BJ (cell line): ENCODE measurements around the gene MAS1L. TPM values are rescaled to one million over a fixed set of nuclear protein-coding genes. Genes with fewer than 3 reads are reported as not detected.

Experiments used
- CTCF ChIA-PET: fragments of 350-600 bp; formaldehyde crosslinking; extraction: SDS; loops from one replicate; lab custom pipeline; 2021; ENCODE audit warnings: antibody characterized with exemption, inconsistent platforms; lab: Yijun Ruan, JAX
- POLR2A ChIA-PET: fragments of 300-600 bp; sonication (Branson Sonifier 250); formaldehyde crosslinking; extraction: SDS; loops from one replicate; lab custom pipeline; 2021; ENCODE audit warnings: antibody characterized with exemption; lab: Charles Lee
- DNase-seq: peaks from one replicate; pipeline ENCODE4 v3.0.0-alpha.2; 2011; ENCODE audit warnings: low read depth
- H3K27me3 ChIP-seq: 2 replicates; pipeline ENCODE4 v1.6.0; 2011; ENCODE audit warnings: low read length; ENCODE audit not compliant: control insufficient read depth, insufficient read depth
- H3K36me3 ChIP-seq: 2 replicates; pipeline ENCODE4 v1.5.1; 2011; ENCODE audit warnings: low read length; ENCODE audit not compliant: control insufficient read depth, insufficient read depth
- H3K4me3 ChIP-seq: 2 replicates; pipeline ENCODE4 v1.5.1; 2011; ENCODE audit warnings: low read depth, mild to moderate bottlenecking, control low read depth, low read length
- CTCF ChIP-seq: IDR thresholded peaks from 2 replicates; pipeline ENCODE4 v1.5.1; 2011; ENCODE audit warnings: low read depth, mild to moderate bottlenecking, control low read depth, inconsistent platforms, low read length, moderate library complexity; ENCODE audit not compliant: insufficient read depth
- polyA plus RNA-seq: library from polyadenylated mRNA; depleted of rRNA; stranded (reverse); fragments of >200 nt; gene quantifications from 2 replicates; pipeline ENCODE4 v1.2.3, GENCODE V29; 2011

MAS1L gene
- polyA plus RNA-seq, 1 experiment: not detected

GRCh38 chr6:29505808-29506207 lies 18.1 kb upstream of the MAS1L start:
- ChIA-PET CTCF (no interaction called here), POLR2A (no interaction called here)
- no peak for TF ChIP-seq CTCF
- no peak for DNase-seq
- no peak overlapping the region for H3K4me3 ChIP-seq
- no peaks in the 10 kb centered on the region for H3K36me3 ChIP-seq
- no peaks in the 10 kb centered on the region for H3K27me3 ChIP-seq

DNA sequence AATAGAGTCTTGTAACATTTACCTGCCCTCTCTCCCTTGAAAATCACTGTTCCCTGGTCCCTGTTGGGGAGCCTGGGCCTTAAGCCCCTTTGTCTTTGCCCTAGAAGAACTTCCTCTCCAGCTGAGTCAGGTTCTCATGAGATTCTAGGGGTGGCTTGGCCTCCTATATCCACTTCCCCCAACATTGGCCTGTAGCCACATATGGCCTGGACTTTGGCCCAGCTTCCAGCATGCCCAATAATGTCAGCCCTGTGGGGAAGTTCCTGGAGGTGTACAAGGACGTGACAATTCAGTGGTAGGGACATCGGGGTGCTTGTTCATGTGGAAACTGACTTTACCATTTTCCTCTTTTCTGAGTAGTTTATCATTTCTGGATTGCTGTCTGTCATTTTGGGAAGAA lies 17.2 kb upstream of the MAS1L start:
- TF ChIP-seq CTCF: no peak
- CTCF ChIA-PET: interaction anchor here (0.6 kb wide), 1 partner anchor 88 kb away, joined by 3 read pairs; no protein-coding TSS in a partner anchor
- no peaks in the 10 kb centered on the region for H3K36me3 ChIP-seq
- no peaks in the 10 kb centered on the region for H3K27me3 ChIP-seq
- POLR2A ChIA-PET: no interaction called here
- no peak overlapping the region for H3K4me3 ChIP-seq
- no peak for DNase-seq

GRCh38 chr6:29502597-29502996 lies 14.8 kb upstream of the MAS1L start:
- DNase-seq: no peak
- ChIA-PET CTCF (no interaction called here), POLR2A (no interaction called here)
- H3K4me3 ChIP-seq: no peak overlapping the region
- H3K27me3 ChIP-seq: no peaks in the 10 kb centered on the region
- no peaks in the 10 kb centered on the region for H3K36me3 ChIP-seq
- no peak for TF ChIP-seq CTCF

GRCh38 chr6:29502181-29502580 lies 14.4 kb upstream of the MAS1L start:
- ChIA-PET CTCF (no interaction called here), POLR2A (no interaction called here)
- Histone ChIP-seq H3K27me3 (no peaks in the 10 kb centered on the region), H3K4me3 (no peak overlapping the region), H3K36me3 (no peaks in the 10 kb centered on the region)
- DNase-seq: no peak
- no peak for TF ChIP-seq CTCF

DNA sequence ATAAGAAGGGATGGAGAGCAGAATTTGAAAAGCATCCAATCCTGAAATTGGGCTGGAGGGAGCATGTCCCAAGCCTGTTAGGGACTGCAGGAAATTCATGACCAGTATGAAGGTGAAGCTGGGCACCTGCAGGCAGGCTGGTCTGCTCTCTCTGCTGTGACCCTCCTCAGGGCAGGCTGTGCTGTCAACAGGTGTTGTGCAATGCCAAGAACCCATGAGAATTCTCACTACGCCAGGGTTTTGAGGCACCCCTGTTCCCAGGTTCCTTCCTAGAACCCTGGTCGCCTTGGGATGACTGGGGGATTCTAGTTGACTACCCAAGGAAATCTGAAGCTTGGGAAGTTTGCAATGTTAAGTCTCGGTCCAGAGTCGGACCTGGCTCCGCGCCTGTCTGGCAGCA lies 13.3 kb upstream of the MAS1L start:
- ChIA-PET POLR2A (no interaction called here), CTCF (interaction anchor here (0.6 kb wide), 1 partner anchor 75 kb away, joined by 3 read pairs; no protein-coding TSS in a partner anchor)
- no peak for TF ChIP-seq CTCF
- Histone ChIP-seq H3K27me3 (no peaks in the 10 kb centered on the region), H3K36me3 (no peaks in the 10 kb centered on the region), H3K4me3 (no peak overlapping the region)
- no peak for DNase-seq
